Muscle layer of colon (tissue), 2 donors: ENCODE results near the gene PBX3.

ENCODE experiments used
- H3K27ac ChIP-seq: one replicate; pipeline ENCODE4 v1.7.0; 2013; ENCODE audit warnings: low read depth, mild to moderate bottlenecking, low read length, moderate library complexity
- H3K27me3 ChIP-seq, 2 donors: one replicate each; pipeline ENCODE4 v1.7.0; 2013; ENCODE audit warnings: low read length in 2 of 2, mild to moderate bottlenecking in 2 of 2; ENCODE audit not compliant: insufficient read depth in 2 of 2, control insufficient read depth in 1 of 2
- H3K36me3 ChIP-seq: one replicate; pipeline ENCODE4 v1.7.0; 2013; ENCODE audit warnings: mild to moderate bottlenecking, low read length; ENCODE audit not compliant: insufficient read depth
- H3K4me1 ChIP-seq: one replicate; pipeline ENCODE4 v1.7.0; 2013; ENCODE audit warnings: mild to moderate bottlenecking, low read length; ENCODE audit not compliant: insufficient read depth
- H3K4me3 ChIP-seq, 2 donors: one replicate each; pipeline ENCODE4 v1.7.0; 2013; ENCODE audit warnings: low read length in 2 of 2, low read depth in 1 of 2, mild to moderate bottlenecking in 1 of 2, moderate library complexity in 1 of 2
- H3K9ac ChIP-seq: one replicate; pipeline ENCODE4 v1.7.0; 2013; ENCODE audit warnings: low read length
- H3K9me3 ChIP-seq: one replicate; pipeline ENCODE4 v1.7.0; 2013; ENCODE audit warnings: mild to moderate bottlenecking, low read length
- donor health status: abdominal sarcoma.
- donor health status: Adenocarcinoma of cecum.

PBX3 gene

DNA sequence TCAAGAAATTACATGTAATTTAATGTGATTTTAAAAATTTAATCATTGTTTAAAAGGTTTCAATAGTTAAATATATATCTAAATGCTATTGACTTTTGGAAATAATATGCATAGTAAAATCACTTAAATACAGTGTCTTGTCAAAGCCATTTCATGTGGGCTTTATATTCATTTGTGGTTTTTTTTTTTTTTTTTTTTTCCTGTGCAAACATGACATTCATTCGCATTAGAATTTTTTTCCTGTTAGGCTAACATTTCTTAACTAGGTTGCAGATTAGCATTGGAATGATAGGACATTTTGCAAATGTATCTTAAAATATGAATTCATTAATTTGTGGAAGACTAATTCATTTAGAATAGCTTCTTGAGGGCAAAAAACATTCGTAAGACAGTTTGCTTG is 149.8 kb downstream of the PBX3 start:
- Histone ChIP-seq H3K9me3 (no peaks in the 10 kb centered on the region), H3K27ac (no peak overlapping the region), H3K27me3 (no peaks in the 10 kb centered on the region), H3K4me3 (no peak overlapping the region), H3K4me1 (peaks cover 38% of the 10 kb centered on the region), H3K9ac (no peak overlapping the region), H3K36me3 (no peaks in the 10 kb centered on the region)

GRCh38 chr9:125897481-125897880 is 150.3 kb downstream of the PBX3 start:
- no peak overlapping the region for H3K9ac ChIP-seq
- H3K27me3 ChIP-seq: no peaks in the 10 kb centered on the region
- H3K27ac ChIP-seq: no peak overlapping the region
- peaks cover 36% of the 10 kb centered on the region for H3K4me1 ChIP-seq
- H3K36me3 ChIP-seq: no peaks in the 10 kb centered on the region
- no peaks in the 10 kb centered on the region for H3K9me3 ChIP-seq
- no peak overlapping the region for H3K4me3 ChIP-seq

- H3K9ac ChIP-seq: no peak overlapping the region
- peaks cover 38% of the 10 kb centered on the region for H3K4me1 ChIP-seq
These were observed 155.0 kb downstream of the PBX3 start for GRCh38 chr9:125902214-125902613.

GRCh38 chr9:125902831-125903512 is 155.8 kb downstream of the PBX3 start:
- H3K27me3 ChIP-seq: no peaks in the 10 kb centered on the region
- H3K9me3 ChIP-seq: no peaks in the 10 kb centered on the region
- no peak overlapping the region for H3K27ac ChIP-seq
- H3K9ac ChIP-seq: no peak overlapping the region
- no peaks in the 10 kb centered on the region for H3K36me3 ChIP-seq
- H3K4me3 ChIP-seq: no peak overlapping the region
- H3K4me1 ChIP-seq: peaks cover 38% of the 10 kb centered on the region

More at GRCh38 chr9:125902214-125902613, 155.0 kb downstream of the PBX3 start:
- H3K27ac ChIP-seq: no peak overlapping the region
- H3K27me3 ChIP-seq: no peaks in the 10 kb centered on the region
- no peaks in the 10 kb centered on the region for H3K9me3 ChIP-seq
- no peaks in the 10 kb centered on the region for H3K36me3 ChIP-seq
- H3K4me3 ChIP-seq: no peak overlapping the region

DNA sequence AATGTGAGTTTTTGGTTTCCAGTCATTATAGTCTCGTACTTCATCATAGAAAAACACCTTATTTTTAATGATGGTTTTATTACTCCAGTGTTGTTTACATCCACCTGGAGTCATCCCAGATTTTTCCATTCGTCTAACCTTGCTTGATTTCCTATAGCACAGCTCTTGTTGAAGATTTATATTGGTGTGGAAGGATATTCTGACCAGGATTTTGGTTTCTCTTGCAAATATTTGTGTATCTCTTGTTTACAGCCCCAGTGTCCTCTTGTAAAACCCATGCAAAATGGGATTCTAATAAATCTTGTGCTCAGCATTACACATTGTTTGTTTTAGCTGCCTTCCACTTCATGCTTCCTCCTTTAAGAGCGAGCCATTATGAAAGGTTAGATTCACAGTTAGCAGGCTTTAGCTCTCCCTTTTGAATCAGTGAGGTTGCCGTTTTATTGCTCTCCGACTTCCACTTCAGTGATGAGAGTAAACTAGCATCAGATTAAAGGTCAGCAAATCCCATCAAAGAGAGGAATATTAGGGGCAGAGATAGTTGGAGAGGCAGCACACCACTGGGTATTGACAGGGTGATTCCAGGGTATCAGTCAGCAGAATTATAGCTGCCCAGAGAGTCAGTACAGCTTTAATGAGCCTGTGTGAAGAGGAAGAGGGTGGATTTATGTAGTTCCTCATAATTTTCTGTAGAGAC is 157.1 kb downstream of the PBX3 start:
- no peaks in the 10 kb centered on the region for H3K36me3 ChIP-seq
- H3K9ac ChIP-seq: no peak overlapping the region
- H3K27me3 ChIP-seq: no peaks in the 10 kb centered on the region
- H3K4me1 ChIP-seq: peaks cover 46% of the 10 kb centered on the region
- H3K9me3 ChIP-seq: no peaks in the 10 kb centered on the region
- peak overlapping the region in 1 of 2 donors; percentile 29 for H3K4me3 ChIP-seq
- H3K27ac ChIP-seq: peak overlapping the region; percentile 45

DNA sequence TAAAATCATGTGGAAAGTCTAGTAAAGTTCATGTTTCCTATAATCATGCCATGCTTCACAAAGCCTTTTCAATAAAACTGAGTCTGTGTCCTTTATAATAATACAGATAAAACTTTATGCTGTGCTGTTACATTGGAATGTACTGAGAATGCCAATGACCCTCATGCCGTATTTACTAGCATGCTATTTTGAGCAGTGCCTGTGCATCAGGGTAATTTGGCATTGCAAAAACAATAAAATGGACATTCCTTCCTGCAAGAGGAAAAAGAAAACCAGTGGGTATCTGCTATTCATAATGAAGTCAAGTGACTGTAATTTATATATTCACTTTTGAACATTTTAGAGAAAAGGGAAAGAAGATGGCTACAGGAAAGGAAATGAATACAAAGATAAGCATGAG is 159.0 kb downstream of the PBX3 start:
- Histone ChIP-seq H3K9me3 (no peaks in the 10 kb centered on the region), H3K27me3 (no peaks in the 10 kb centered on the region), H3K36me3 (no peaks in the 10 kb centered on the region), H3K4me1 (peaks cover 55% of the 10 kb centered on the region), H3K27ac (no peak overlapping the region), H3K4me3 (no peak overlapping the region), H3K9ac (no peak overlapping the region)

GRCh38 chr9:125906893-125907292 is 159.7 kb downstream of the PBX3 start:
- Histone ChIP-seq H3K4me3 (no peak overlapping the region), H3K27me3 (no peaks in the 10 kb centered on the region), H3K27ac (no peak overlapping the region), H3K36me3 (no peaks in the 10 kb centered on the region), H3K4me1 (peaks cover 55% of the 10 kb centered on the region), H3K9ac (no peak overlapping the region), H3K9me3 (no peaks in the 10 kb centered on the region)

DNA sequence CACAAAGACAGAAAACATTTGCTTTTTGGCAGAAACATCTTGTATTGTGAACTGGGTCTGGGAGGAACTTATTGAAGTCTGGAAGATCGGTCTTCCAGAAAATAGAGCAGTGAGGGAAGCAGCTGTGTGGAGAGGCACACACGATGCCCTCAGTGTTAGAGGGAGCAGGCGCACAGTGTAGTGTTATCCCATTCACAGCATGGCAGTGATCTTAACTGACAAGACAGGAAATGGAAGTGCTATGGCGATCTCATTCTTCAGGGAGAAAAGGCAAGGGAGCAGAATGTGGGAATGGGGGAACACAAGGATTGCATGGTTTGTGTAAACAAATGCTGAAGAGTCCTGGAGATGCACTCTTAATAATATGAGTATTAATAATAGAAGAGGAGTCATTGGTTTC is 161.0 kb downstream of the PBX3 start:
- Histone ChIP-seq H3K9ac (no peak overlapping the region), H3K4me1 (peaks cover 52% of the 10 kb centered on the region), H3K9me3 (no peaks in the 10 kb centered on the region), H3K27ac (no peak overlapping the region), H3K27me3 (no peaks in the 10 kb centered on the region), H3K36me3 (no peaks in the 10 kb centered on the region), H3K4me3 (no peak overlapping the region)

DNA sequence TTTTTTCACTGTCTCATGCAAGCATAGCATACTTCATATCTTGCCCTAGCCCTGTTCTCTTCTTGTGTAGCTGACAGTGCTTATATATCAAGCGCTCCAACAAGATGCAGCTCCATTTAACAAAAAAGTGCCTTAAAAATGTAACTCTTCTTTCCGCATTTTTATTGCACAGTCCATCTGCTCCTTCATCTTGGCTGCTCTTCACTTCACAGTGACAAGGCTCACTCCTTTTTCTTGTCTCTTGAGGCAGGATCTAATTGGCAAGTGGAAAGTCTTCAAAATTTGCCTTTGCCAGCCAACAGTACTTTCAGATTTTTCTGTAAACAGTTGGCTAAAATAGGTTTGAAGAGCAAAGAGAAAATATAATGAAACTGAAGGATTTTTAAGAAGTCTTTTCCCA is 161.8 kb downstream of the PBX3 start:
- Histone ChIP-seq H3K9ac (no peak overlapping the region), H3K4me1 (peaks cover 45% of the 10 kb centered on the region), H3K4me3 (no peak overlapping the region), H3K27me3 (no peaks in the 10 kb centered on the region), H3K9me3 (no peaks in the 10 kb centered on the region), H3K36me3 (no peaks in the 10 kb centered on the region), H3K27ac (no peak overlapping the region)

DNA sequence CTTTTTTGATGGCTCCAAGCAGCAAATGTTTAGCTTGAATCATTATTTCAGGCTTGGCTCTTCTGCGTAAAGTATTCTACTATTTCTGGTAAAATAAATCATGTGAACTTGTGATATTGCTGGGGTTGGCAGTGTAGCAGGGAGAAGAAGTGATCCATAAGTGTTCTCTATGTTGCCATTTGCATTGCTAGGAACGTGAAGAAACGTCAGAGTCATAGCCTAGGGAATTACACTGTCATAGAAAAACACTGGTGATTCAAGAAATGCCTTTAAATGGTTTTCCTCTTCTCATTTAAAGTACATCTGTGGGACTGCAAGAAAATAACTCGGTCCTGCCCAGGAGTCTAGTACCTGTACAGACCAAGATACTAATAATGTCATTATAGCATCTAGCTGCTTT is 162.3 kb downstream of the PBX3 start:
- Histone ChIP-seq H3K9me3 (no peaks in the 10 kb centered on the region), H3K27me3 (no peaks in the 10 kb centered on the region), H3K4me1 (peaks cover 45% of the 10 kb centered on the region), H3K9ac (no peak overlapping the region), H3K36me3 (no peaks in the 10 kb centered on the region), H3K27ac (no peak overlapping the region), H3K4me3 (no peak overlapping the region)

DNA sequence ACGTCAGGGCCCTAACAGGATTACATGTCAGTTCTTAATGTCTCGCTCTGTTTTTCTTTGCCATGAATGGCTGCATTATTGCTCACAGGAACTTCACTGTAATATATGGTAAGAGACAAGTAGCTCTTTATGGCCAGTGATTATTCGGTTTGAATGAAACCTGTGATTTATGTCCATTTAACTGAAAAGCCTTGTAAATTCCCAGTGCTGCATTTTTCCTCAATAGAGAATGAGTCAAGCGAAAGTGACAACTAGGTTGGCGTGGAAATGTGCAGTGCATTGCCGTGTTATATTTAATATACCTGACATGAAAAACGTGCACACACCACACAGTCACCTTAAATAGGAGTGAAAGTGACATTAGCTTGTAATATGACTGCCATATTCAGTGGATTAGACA is 163.1 kb downstream of the PBX3 start:
- Histone ChIP-seq H3K27me3 (no peaks in the 10 kb centered on the region), H3K9ac (no peak overlapping the region), H3K4me1 (peaks cover 39% of the 10 kb centered on the region), H3K4me3 (no peak overlapping the region), H3K36me3 (no peaks in the 10 kb centered on the region), H3K9me3 (no peaks in the 10 kb centered on the region), H3K27ac (no peak overlapping the region)
